Astrocyte (in vitro differentiated cells and primary cell): Measurements from ENCODE around the gene PLEKHA3.

Experiments
- CTCF ChIP-seq: IDR thresholded peaks from 2 replicates; pipeline ENCODE4 v1.5.1; 2011; ENCODE audit warnings: low read depth, mild to moderate bottlenecking, inconsistent platforms, low read length, moderate library complexity; ENCODE audit not compliant: insufficient read depth
- EZH2 ChIP-seq: IDR thresholded peaks from 2 replicates; pipeline ENCODE4 v1.6.1; 2012; ENCODE audit warnings: mild to moderate bottlenecking, low read length, inconsistent platforms; ENCODE audit not compliant: insufficient read depth

GRCh38 chr2:178542161-178542560, 61.9 kb downstream of the PLEKHA3 start:
- TF ChIP-seq CTCF (no peak), EZH2 (no peak)
